A549 treated with ZK216348 at 1 μM for 4 hours (cell line): ENCODE measurements around the gene TMEM204. TPM values are rescaled to one million over a fixed set of nuclear protein-coding genes. Genes with fewer than 3 reads are reported as not detected.

ENCODE experiments used
- total RNA-seq: library from RNA; stranded (reverse); fragments of 200-300 nt; extraction: Qiagen RNA extraction; gene quantifications from 5 replicates; pipeline ENCODE4 v1.2.3, GENCODE V29; 2022; ENCODE audit warnings: low read depth

The TMEM204 gene
- total RNA-seq = not detected in 5 replicates

GRCh38 chr16:1533443-1533951, at the start of gene TMEM204:
Gene TMEM204, plus strand, starts transcription at chr16:1533666. Its CDS starts 610 bp downstream, at chr16:1534276.

GRCh38 chr16:1488619-1489018, 44.8 kb upstream of the TMEM204 start, which contains the start of gene PTX4:
Gene PTX4, minus strand, starts transcription at chr16:1488944. Its CDS starts 35 bp downstream, at chr16:1488909.

GRCh38 chr16:1492923-1493745, 40.3 kb upstream of the TMEM204 start, which contains the start of gene TELO2:
Gene TELO2, plus strand, starts transcription at chr16:1493360. Its CDS starts 922 bp downstream, at chr16:1494282.

Other genes starting within 250 kb of the TMEM204 start
- 154 to 260 TPM (median 165 TPM) in 5 replicates for gene UBE2I, start 224.0 kb upstream of the TMEM204 start, total RNA-seq
- gene BAIAP3, start 200.0 kb upstream of the TMEM204 start, total RNA-seq = 0.65 to 1.8 TPM (median 1.3 TPM) in 5 replicates
- 45.6 to 104 TPM (median 97.7 TPM) in 5 replicates for gene TSR3, start 181.8 kb upstream of the TMEM204 start, total RNA-seq
- gene GNPTG, start 181.7 kb upstream of the TMEM204 start, total RNA-seq = 20.0 to 35.9 TPM (median 34.1 TPM) in 5 replicates
- gene UNKL, start 119.0 kb upstream of the TMEM204 start, total RNA-seq = 19.8 to 40.8 TPM (median 36.0 TPM) in 5 replicates
- 28.4 to 36.8 TPM (median 32.4 TPM) in 5 replicates for gene UQCC4, start 112.9 kb upstream of the TMEM204 start, total RNA-seq
- not detected in 5 replicates for gene PERCC1, start 102.6 kb upstream of the TMEM204 start, total RNA-seq
- gene CCDC154, start 89.1 kb upstream of the TMEM204 start, total RNA-seq = 0.31 to 0.55 TPM (median 0.34 TPM) in 3 of 5 replicates, not detected in the others
- gene CLCN7, start 58.6 kb upstream of the TMEM204 start, total RNA-seq = 36.2 to 82.8 TPM (median 80.0 TPM) in 5 replicates
- gene PTX4, start 44.7 kb upstream of the TMEM204 start, total RNA-seq = 0.14 TPM in 1 of 5 replicates, not detected in the others
- 17.9 to 47.6 TPM (median 40.5 TPM) in 5 replicates for gene TELO2, start 40.3 kb upstream of the TMEM204 start, total RNA-seq
- gene IFT140, start 78.4 kb downstream of the TMEM204 start, total RNA-seq = 8.1 to 11.2 TPM (median 9.7 TPM) in 5 replicates
- gene CRAMP1, start 78.7 kb downstream of the TMEM204 start, total RNA-seq = 12.4 to 19.1 TPM (median 16.7 TPM) in 5 replicates
- 168 to 242 TPM (median 184 TPM) in 5 replicates for gene JPT2, start 144.6 kb downstream of the TMEM204 start, total RNA-seq
- gene MAPK8IP3, start 172.5 kb downstream of the TMEM204 start, total RNA-seq = 20.2 to 72.3 TPM (median 60.7 TPM) in 5 replicates
- 23.1 to 67.4 TPM (median 55.9 TPM) in 5 replicates for gene NME3, start 237.9 kb downstream of the TMEM204 start, total RNA-seq
- gene EME2, start 239.1 kb downstream of the TMEM204 start, total RNA-seq = 5.3 to 12.7 TPM (median 10.6 TPM) in 5 replicates
- 152 to 266 TPM (median 257 TPM) in 5 replicates for gene MRPS34, start 239.5 kb downstream of the TMEM204 start, total RNA-seq
- gene SPSB3, start 248.9 kb downstream of the TMEM204 start, total RNA-seq = 10.3 to 29.0 TPM (median 24.1 TPM) in 5 replicates
- gene NUBP2, start 249.3 kb downstream of the TMEM204 start, total RNA-seq = 41.7 to 91.8 TPM (median 78.7 TPM) in 5 replicates